ENCODE data around the gene SLC25A21. TPM values are rescaled to one million over a fixed set of nuclear protein-coding genes. Genes with fewer than 3 reads are reported as not detected.

SLC25A21 gene
- total RNA-seq, 1 donor = 1.3 TPM

GRCh38 chr14:36848213-36848612 is 324.2 kb downstream of the SLC25A21 start:
- TF ChIP-seq CTCF (IDR thresholded peaks at IDR 0.05; ENCODE audit: insufficient read depth, low read depth, low read length) = no peak
- H3K4me3 ChIP-seq (ENCODE audit: low read depth, low read length) = no peak overlapping the region
- DNase-seq (ENCODE audit: low read depth) = no peak

- no peak overlapping the region for H3K4me3 ChIP-seq (ENCODE audit: low read depth, low read length)
- DNase-seq (ENCODE audit: low read depth) = no peak
- TF ChIP-seq CTCF (IDR thresholded peaks at IDR 0.05; ENCODE audit: insufficient read depth, low read depth, low read length) = no peak
Observed at GRCh38 chr14:36847366-36847765, 325.0 kb downstream of the SLC25A21 start.

GRCh38 chr14:36845356-36846012 is 326.9 kb downstream of the SLC25A21 start:
- DNase-seq (ENCODE audit: low read depth) = no peak
- no peak overlapping the region for H3K4me3 ChIP-seq (ENCODE audit: low read depth, low read length)
- TF ChIP-seq CTCF (IDR thresholded peaks at IDR 0.05; ENCODE audit: insufficient read depth, low read depth, low read length) = no peak

GRCh38 chr14:36844443-36845195 is 327.8 kb downstream of the SLC25A21 start:
- DNase-seq (ENCODE audit: low read depth) = no peak
- H3K4me3 ChIP-seq (ENCODE audit: low read depth, low read length) = no peak overlapping the region

GRCh38 chr14:36843410-36843809 is 329.0 kb downstream of the SLC25A21 start:
- no peak for DNase-seq (ENCODE audit: low read depth)
- no peak overlapping the region for H3K4me3 ChIP-seq (ENCODE audit: low read depth, low read length)
- no peak for TF ChIP-seq CTCF (IDR thresholded peaks at IDR 0.05; ENCODE audit: insufficient read depth, low read depth, low read length)

More at GRCh38 chr14:36844443-36845195, 327.8 kb downstream of the SLC25A21 start:
- TF ChIP-seq CTCF (IDR thresholded peaks at IDR 0.05; ENCODE audit: insufficient read depth, low read depth, low read length) = no peak

- no peak overlapping the region for H3K4me3 ChIP-seq (ENCODE audit: low read depth, low read length)
- TF ChIP-seq CTCF (IDR thresholded peaks at IDR 0.05; ENCODE audit: insufficient read depth, low read depth, low read length) = no peak
- DNase-seq (ENCODE audit: low read depth) = no peak
Observed at GRCh38 chr14:36835128-36835527, 337.3 kb downstream of the SLC25A21 start.

Data from fibroblast of villous mesenchyme (primary cell).